ENCODE measurements around the gene EML6.

Gene EML6

GRCh38 chr2:54879598-54880332, 156.3 kb downstream of the EML6 start:
- no peak for DNase-seq (ENCODE audit: low spot score)

DNA sequence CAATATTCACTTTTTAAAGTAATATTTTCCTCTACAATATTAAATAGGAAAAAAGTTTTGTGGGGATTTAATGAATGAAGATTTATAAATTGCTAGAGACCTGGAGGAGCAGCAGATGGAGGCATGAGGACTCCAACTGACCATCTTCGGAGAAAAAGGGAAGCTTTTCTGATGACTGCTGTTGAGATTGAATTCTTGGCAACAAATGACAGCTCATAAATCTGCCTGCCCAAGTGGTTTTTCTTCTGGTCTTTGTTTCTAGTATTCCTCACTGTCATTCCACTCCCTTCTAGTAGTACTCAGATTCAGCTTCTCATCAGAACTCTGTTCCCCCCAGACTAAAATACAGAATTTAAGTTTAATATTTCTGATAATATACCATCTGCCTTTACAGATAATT, 157.0 kb downstream of the EML6 start:
- no peak for DNase-seq (ENCODE audit: low spot score)

GRCh38 chr2:54881759-54882158, 158.3 kb downstream of the EML6 start:
- no peak for DNase-seq (ENCODE audit: low spot score)

DNA sequence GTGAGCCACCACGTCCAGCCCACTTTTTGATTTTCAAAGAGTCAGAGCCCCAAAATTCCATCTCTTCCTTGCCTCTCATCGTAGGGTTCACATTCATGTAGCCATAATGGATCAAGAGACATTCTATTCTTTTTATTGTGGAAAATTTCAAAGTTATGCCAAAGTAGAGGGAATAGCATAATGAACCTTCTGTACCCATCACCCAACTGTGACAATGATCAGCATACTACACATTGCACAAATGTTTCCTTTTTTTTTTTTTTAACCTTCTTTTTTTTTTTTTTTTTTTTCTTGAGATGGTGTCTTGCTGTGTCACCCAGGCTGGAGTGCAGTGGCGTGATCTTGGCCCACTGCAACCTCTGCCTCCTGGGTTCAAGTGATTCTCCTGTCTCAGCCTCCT, 162.4 kb downstream of the EML6 start:
- no peak for DNase-seq (ENCODE audit: low spot score)

GRCh38 chr2:54887850-54888545, 164.5 kb downstream of the EML6 start:
- no peak for DNase-seq (ENCODE audit: low spot score)

DNA sequence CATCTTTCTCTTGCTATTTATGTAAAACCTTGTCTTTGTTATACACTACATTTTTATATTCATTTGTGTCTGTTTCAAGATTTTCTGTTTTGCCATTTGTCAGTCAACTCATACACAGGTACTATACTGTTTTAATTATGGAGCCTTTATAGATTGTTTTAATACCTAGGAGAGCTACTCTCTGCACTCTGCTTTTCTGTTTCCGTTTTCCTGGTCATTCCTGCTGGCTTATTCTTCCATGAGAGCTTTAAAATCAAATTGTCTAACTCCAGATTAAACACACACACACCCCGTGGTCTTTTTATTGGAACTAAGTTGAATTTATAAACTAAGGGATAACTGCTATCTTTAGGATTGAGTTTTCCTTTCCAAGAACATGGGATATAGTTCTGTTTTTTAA, 165.6 kb downstream of the EML6 start:
- DNase-seq (ENCODE audit: low spot score): no peak

GRCh38 chr2:54891909-54892308, 168.4 kb downstream of the EML6 start:
- DNase-seq (ENCODE audit: low spot score): no peak

- no peak for DNase-seq (ENCODE audit: low spot score)
Observed at GRCh38 chr2:54894467-54894866, 171.0 kb downstream of the EML6 start.

DNA sequence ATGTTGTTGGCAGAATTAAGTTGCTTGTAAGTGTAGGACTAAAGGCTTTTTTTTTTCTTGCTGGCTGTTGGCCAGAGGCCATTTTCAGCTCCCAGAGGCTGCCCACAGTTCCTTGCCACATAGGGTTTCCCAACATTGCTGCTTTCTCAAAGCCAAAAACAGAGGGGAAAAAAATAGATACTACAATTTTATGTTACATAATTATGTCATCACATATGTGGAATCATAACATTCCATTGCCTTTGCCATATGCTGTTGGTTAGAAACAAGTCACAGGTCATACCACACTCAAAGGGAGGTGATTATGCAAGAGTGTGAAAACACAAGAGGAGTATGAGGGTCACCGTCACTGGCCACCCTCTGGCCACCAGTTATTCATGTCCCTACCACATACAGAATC, 172.3 kb downstream of the EML6 start:
- DNase-seq (ENCODE audit: low spot score): no peak

DNA sequence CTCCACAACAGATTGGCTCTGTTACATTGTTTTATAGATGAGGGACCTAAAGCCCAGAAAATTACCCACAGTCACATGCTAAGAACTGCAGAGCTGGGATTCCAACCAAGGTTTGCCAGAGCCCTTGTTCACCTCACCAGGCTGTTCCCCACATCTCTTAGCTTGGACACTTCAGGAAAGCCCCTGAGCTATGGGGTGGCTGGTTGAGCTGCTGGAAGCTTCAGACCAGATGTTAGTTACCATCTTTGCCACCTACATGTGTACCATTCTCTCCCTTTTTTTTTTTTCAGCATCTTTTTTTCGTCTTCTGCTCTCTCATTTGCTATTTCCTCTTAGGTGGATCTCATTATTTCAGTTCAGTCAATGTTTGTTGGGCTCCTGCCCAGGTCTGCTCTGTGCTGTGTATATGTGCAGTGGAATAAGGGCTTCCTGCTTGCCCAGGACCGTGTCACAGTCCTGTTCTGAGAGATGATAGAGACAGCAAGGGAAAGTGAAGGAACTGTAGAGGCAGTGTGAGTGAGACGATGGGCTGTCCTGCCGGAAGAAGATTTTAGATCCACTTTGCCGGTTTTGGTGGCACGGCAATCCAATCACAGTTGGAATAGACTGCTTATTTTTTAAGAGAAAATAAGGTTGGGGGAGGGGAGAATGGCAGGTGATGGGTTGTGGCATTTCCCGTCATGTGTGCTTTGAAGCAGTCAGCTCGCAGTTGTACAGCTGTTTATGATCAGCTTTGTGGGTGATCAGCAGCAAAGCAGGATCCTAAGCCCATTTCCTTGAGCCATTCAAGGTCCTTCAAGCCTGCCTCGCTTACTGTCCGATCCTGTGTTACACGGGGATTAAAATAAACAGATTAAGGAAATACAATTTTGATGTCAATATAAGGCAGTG, 174.2 kb downstream of the EML6 start:
- DNase-seq (ENCODE audit: low spot score): no peak

- DNase-seq (ENCODE audit: low spot score): no peak
Observed at GRCh38 chr2:54898456-54899226, 175.2 kb downstream of the EML6 start.

- DNase-seq (ENCODE audit: low spot score): peak; percentile 67
Observed at GRCh38 chr2:54899576-54900200, 176.2 kb downstream of the EML6 start.

DNA sequence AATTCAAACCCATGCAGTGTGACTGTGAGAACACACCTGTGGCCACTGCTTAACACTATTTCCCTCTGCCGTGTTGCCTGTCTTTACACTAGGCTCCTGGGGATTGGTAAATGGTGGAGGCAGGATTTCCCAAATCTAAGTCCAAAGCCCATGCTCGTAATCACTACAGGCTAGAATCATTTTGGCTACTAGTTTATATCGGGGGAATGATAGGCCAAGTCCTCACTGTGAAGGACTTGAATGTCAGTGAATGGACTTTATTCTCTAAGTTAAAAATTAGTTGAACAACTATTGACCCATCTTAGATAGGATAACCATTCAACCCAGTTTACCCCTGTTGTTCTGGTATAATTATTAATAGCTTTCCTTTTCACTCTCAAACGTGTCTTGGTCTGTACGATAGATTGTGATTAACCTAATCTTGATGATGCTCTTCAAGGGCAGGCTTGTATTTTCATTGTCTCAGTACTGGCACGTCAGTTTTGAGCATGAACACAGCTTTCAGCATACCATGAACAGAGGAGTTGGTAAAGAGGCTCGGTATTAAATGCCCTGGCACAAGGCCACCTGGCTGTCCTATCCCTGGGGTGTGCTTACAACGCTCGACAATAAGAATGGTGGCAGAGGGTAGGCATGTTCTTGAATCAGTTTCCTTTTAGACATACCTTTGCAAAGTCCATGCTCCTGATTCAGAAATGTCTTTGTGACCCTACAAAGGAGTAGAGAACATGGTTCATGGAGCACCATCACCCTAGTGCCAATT, 177.9 kb downstream of the EML6 start:
- no peak for DNase-seq (ENCODE audit: low spot score)

DNA sequence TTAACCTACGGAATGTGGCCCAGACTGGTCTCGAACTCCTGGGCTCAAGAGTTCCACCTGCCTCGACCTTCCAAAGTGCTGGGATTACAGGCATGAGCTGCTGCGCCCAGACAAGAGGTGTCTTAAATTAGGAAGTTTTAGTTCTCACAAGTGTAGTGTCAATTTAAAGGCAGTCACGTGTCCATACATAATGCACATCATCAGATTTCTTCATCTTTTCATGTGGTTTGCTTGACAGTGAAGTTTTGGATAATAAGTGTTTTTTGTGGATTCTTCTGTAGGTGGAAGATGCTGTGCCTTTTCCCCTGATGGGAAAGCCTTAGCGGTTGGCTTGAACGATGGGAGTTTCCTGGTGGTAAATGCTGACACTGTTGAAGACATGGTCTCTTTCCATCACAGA, 179.3 kb downstream of the EML6 start:
- no peak for DNase-seq (ENCODE audit: low spot score)

- DNase-seq (ENCODE audit: low spot score): peak; percentile 65
Observed at GRCh38 chr2:54903736-54904554, 180.5 kb downstream of the EML6 start.

DNA sequence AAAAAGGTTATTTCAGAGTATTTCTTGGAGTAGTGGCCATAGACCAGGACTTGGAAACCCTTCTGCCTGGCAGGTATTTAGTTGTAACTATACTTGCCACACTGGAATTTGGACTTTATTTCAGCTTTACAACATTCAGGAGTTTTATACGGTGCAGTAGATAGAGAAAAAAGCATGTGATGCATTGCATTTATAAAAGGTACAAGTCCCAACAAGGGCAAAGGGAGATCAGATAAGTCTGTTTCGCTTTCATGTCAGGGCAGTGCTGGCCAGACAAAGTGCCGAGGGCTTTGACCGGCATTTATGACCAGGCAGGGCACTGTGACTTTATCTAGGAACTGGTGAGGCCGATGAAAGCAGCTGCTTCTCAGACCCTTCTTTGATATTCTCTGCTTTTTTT, 181.4 kb downstream of the EML6 start:
- DNase-seq (ENCODE audit: low spot score): no peak

DNA sequence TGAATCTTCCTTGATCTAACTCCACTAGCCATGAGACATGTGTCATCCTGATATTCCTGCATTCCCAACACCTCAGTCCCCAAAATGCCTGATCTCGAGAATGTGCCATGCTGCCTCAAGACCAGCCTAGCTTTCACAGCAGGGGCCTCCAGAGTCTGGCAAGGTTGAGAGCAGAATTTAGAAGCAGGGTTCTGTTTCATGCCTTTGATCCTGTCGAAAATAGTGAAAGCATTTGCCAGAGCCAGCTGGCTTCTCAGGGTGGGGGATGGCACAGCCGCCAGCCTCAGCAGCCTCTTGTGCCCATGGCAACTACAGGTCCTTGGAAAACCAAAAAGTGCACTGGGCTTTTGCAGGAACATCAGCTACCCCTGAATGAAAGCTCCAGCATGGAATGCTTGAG, 183.3 kb downstream of the EML6 start:
- no peak for DNase-seq (ENCODE audit: low spot score)

- no peak for DNase-seq (ENCODE audit: low spot score)
Observed at GRCh38 chr2:54907663-54908062, 184.2 kb downstream of the EML6 start.

- no peak for DNase-seq (ENCODE audit: low spot score)
Observed at GRCh38 chr2:54908591-54908990, 185.1 kb downstream of the EML6 start.

DNA sequence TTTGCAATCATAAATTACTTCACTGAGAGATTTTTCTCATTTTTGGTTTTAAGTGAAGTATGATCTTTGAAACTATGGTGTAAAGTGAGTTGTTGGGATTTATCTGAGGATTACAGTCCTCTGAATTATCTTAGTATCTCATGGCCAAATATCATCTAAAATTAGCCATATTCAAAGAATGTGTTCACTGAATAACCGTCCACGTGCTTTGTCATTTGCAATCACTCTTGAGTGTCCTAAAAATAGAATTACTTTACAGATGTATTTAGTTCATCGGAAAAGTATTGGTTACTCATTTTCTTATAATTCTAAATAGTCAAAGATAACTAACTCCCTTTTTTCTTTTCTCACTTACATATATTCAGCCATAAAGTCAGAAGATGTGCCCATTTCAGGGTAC, 185.5 kb downstream of the EML6 start:
- no peak for DNase-seq (ENCODE audit: low spot score)

Data from putamen (tissue), 1 donor.